Activated CD4-positive, alpha-beta T cell treated with anti-CD3 and anti-CD28 coated beads, Interleukin-2, Interleukin-4, amounts not matched to agents 100 ng/mL and 50 ng/mL, durations not matched to agents 16 hours and 8 hours (primary cell): Measurements from ENCODE around the gene CFAP251.

Experiments used
- DNase-seq: peaks from one replicate; pipeline ENCODE4 v3.0.0-alpha.2; 2020; ENCODE audit warnings: low spot score

The CFAP251 gene

GRCh38 chr12:121943926-121944325 is 25.5 kb downstream of the CFAP251 start:
- no peak for DNase-seq

- no peak for DNase-seq
Observed at GRCh38 chr12:121946313-121947025, 28.1 kb downstream of the CFAP251 start.

GRCh38 chr12:121947981-121948380 is 29.6 kb downstream of the CFAP251 start:
- DNase-seq, result no peak

GRCh38 chr12:121949648-121950397 is 31.4 kb downstream of the CFAP251 start:
- no peak for DNase-seq

GRCh38 chr12:121953117-121953692 is 34.8 kb downstream of the CFAP251 start:
- no peak for DNase-seq

- DNase-seq, result no peak
Observed at GRCh38 chr12:121953695-121954094, 35.3 kb downstream of the CFAP251 start.

GRCh38 chr12:121955258-121956237 is 37.2 kb downstream of the CFAP251 start:
- no peak for DNase-seq

- no peak for DNase-seq
Observed at GRCh38 chr12:121957861-121958515, 39.6 kb downstream of the CFAP251 start.

GRCh38 chr12:121958541-121959240 is 40.3 kb downstream of the CFAP251 start:
- no peak for DNase-seq

- DNase-seq, result no peak
Observed at GRCh38 chr12:121960541-121960940, 42.1 kb downstream of the CFAP251 start.

- no peak for DNase-seq
Observed at GRCh38 chr12:121961195-121961879, 42.9 kb downstream of the CFAP251 start.

GRCh38 chr12:121963341-121964018 is 45.1 kb downstream of the CFAP251 start:
- no peak for DNase-seq

GRCh38 chr12:121964813-121965643 is 46.6 kb downstream of the CFAP251 start:
- DNase-seq, result no peak

GRCh38 chr12:121966959-121967358 is 48.6 kb downstream of the CFAP251 start:
- DNase-seq, result no peak

- DNase-seq, result no peak
Observed at GRCh38 chr12:121968876-121969275, 50.5 kb downstream of the CFAP251 start.

- DNase-seq, result no peak
Observed at GRCh38 chr12:121969726-121970125, 51.3 kb downstream of the CFAP251 start.

- no peak for DNase-seq
Observed at GRCh38 chr12:121970581-121971300, 52.3 kb downstream of the CFAP251 start.
